Omental fat pad (tissue), 4 donors: ENCODE results near the gene ACTBL2. TPM values are rescaled to one million over a fixed set of nuclear protein-coding genes. Genes with fewer than 3 reads are reported as not detected.

Source experiments
- ATAC-seq: fragments of 150-250 bp; one replicate; pipeline ENCODE4 v1.9.1; 2016; ENCODE audit warnings: mild to moderate bottlenecking, moderate library complexity; ENCODE audit not compliant: low FRiP score
- DNase-seq: peaks from one replicate; pipeline ENCODE4 v3.0.0-alpha.2; 2019; ENCODE audit warnings: low spot score
- total RNA-seq, 4 donors: library from RNA; depleted of rRNA; stranded (reverse); fragments of >200 nt; gene quantifications; one replicate each; pipeline ENCODE4 v1.1.0, GENCODE V29; 2016
- TF ChIP-seq, protein P1 (sequence below), 3 donors: fragments of 450-650 bp; IDR thresholded peaks; one replicate each; pipeline ENCODE4 v1.5.1; 2016 to 2017; ENCODE audit warnings: antibody characterized with exemption in 3 of 3, mild to moderate bottlenecking in 3 of 3, moderate library complexity in 2 of 3

ACTBL2 gene
- total RNA-seq, 4 donors from 2014 or later, result 0.12 to 0.19 TPM; not detected in 2

DNA sequence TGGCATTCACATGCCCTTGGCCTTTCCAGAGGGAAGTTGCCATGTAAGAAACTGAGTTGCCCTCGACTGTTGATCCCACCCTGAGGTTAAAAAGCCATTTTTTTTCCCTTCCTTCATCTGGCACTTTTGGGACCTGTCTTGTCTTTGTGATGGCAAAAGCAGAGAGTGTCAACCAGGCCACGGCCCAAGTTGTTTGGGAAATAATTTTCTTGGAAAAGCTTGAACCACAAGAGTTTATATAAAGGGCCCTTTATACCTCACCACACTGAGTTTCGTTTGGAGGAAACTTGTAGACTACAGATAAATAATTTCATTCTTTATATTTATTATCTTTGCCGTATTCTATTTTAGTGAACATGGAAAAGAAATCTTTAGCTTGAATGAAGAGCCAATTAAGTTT is 34.3 kb downstream of the ACTBL2 start:
- TF ChIP-seq, protein P1, sequence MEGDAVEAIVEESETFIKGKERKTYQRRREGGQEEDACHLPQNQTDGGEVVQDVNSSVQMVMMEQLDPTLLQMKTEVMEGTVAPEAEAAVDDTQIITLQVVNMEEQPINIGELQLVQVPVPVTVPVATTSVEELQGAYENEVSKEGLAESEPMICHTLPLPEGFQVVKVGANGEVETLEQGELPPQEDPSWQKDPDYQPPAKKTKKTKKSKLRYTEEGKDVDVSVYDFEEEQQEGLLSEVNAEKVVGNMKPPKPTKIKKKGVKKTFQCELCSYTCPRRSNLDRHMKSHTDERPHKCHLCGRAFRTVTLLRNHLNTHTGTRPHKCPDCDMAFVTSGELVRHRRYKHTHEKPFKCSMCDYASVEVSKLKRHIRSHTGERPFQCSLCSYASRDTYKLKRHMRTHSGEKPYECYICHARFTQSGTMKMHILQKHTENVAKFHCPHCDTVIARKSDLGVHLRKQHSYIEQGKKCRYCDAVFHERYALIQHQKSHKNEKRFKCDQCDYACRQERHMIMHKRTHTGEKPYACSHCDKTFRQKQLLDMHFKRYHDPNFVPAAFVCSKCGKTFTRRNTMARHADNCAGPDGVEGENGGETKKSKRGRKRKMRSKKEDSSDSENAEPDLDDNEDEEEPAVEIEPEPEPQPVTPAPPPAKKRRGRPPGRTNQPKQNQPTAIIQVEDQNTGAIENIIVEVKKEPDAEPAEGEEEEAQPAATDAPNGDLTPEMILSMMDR (IDR thresholded peaks at IDR 0.05), result no peak
- ATAC-seq, result no peak
- no peak for DNase-seq

DNA sequence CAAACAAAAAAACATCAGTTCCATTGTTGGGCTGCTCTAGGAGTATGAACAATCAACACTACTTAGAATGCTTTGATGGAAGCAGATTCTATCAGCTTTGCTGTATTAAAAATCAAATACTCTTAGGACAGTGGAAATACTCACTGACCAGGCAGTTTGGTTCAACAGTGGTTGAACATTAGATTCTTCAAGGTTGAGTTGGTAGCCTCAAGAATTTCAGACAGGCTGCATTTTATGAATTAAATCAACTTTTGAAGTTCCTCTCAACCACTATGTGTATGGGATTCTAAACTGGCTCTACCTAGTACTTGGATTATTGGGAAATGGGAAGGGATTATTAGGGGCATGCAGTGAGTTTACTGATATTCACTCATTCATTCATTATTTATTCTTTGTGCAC is 35.0 kb downstream of the ACTBL2 start:
- TF ChIP-seq, protein P1 (IDR thresholded peaks at IDR 0.05), result no peak
- ATAC-seq (no peak), DNase-seq (no peak)

DNA sequence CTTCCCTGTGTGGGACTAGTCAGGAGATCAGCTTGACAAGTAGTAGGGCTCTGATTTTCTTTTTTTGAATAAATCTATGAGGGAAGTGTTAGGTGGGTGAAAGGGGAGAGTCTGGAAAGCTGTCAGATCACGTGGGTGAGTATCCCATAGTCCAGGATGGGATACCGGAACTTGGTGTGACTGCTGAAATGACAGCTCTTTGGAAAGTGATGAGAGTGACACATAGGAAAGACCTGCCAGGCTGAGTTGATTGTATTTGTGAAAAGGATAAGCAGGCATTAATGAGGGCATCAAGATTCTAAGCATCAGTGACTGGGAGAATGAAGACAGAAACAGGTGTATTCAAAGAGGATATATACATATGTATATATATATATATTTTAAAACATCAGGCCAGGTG is 35.6 kb downstream of the ACTBL2 start:
- no peak for ATAC-seq
- no peak for DNase-seq
- TF ChIP-seq, protein P1 (IDR thresholded peaks at IDR 0.05), result no peak

DNA sequence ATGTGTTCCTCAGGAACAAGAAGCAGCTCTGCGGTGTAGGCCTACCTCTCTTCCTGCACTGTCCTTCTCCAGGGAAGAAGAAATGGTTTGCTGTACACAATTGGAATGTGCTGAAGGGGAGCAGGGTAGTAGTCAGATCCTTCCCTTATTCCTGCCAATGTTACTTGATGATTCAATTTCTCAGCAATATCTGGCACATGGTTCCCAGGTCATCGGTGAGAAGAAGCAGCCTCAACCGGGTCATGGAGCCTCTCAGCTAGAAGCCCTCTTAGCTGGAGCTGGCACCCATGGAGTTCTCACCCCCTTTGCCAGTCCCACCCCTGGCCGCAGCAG is 36.9 kb downstream of the ACTBL2 start:
- TF ChIP-seq, protein P1 (IDR thresholded peaks at IDR 0.05), result no peak
- DNase-seq, result no peak
- ATAC-seq, result peak; percentile 53

DNA sequence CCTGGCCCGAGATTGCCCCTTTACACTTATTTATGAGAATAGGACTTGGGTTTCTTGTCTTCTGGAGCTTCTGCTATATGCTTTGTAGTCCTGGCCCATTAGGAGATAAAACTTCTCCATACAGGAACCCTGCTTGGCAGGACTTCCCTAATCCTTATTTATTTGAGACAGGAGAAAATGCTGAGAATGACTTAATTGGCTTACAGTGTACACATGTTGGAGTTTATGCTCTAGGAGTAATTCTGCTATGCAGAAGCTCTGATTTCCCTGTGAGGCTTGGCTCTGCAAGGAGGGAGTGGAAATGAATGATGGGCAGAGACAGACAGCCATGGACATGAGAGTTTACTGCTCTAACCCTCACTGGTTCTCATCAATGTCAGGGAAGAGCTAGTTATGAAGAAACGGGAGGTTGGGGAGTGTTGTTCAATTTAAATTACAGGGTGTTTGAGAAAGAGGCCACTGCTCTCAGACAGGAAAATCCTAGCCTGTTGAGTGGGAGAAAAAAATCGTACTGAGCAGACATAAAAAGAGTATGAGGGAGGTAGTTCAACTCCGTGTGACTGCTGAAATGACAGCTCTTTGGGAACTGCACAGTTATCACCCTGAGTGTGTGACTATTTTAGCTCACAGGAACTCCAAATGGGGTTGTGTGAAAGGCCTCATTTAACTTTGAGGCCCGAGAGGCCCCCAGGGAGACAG is 37.5 kb downstream of the ACTBL2 start:
- DNase-seq (no peak), ATAC-seq (peak; percentile 38)
- TF ChIP-seq, protein P1 (IDR thresholded peaks at IDR 0.05), result no peak

DNA sequence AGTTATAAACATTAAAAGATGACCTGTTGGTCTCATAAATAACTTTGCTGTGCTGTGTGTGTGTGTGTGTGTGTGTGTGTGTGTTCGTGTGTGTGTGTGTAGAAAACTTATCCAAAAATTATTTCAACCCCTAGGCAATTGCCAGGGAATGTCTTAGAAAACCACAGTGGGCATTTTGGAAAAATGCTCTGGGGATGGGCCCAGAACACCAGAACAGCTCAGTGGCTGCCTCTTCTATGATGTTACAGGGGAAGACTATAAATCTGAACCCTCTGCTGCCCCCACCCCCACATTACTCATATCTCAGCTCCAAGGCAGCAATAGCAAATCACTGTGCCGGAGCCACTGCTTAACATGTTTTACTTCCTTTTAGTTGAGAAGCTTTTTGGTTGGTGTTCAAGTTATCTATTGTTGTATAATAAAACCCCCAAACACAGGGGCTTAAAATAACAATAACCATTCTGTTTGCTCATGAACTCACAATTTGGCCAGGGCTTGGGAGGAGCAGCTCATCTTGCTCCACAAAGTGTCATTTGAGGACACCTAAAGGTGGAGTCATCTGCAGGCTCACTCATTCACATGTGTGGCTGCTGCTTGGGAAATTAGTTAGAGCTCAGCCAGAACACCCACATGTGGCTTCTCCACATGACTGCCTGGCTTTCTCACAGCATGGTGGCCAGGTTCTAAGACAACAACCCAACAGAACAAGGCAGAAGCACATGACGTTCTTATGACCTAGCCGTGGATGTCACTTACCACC is 40.4 kb downstream of the ACTBL2 start:
- DNase-seq (no peak), ATAC-seq (no peak)
- TF ChIP-seq, protein P1 (IDR thresholded peaks at IDR 0.05), result no peak

DNA sequence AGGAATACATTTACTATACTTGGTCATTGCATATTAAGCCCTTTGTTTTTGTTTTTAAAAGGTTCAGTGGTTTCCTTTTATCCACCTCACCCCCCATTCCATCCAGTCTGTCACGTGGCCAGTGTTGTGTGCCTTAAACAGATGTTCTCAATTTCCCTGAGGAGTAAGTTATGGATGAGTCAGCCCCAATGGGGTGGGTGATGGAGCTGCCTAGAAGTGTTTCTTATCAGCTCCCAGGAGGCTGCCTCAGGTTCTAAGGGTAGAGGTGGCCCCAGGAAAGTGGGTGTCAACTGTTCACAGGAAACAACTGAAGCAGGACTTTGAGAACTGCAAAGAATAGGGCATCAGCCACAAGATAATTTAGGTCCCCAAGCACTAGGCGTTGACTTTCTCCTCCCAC is 41.1 kb downstream of the ACTBL2 start:
- TF ChIP-seq, protein P1 (IDR thresholded peaks at IDR 0.05), result no peak
- no peak for ATAC-seq
- DNase-seq, result no peak
